Measurements from ENCODE around the gene MALAT1. TPM values are rescaled to one million over a fixed set of nuclear protein-coding genes. Genes with fewer than 3 reads are reported as not detected.

Gene MALAT1
- total and polyA plus RNA-seq, 2 donors (not counting 1 experiment from before 2014, with no cell fraction given): 646 to 32,417 TPM

DNA sequence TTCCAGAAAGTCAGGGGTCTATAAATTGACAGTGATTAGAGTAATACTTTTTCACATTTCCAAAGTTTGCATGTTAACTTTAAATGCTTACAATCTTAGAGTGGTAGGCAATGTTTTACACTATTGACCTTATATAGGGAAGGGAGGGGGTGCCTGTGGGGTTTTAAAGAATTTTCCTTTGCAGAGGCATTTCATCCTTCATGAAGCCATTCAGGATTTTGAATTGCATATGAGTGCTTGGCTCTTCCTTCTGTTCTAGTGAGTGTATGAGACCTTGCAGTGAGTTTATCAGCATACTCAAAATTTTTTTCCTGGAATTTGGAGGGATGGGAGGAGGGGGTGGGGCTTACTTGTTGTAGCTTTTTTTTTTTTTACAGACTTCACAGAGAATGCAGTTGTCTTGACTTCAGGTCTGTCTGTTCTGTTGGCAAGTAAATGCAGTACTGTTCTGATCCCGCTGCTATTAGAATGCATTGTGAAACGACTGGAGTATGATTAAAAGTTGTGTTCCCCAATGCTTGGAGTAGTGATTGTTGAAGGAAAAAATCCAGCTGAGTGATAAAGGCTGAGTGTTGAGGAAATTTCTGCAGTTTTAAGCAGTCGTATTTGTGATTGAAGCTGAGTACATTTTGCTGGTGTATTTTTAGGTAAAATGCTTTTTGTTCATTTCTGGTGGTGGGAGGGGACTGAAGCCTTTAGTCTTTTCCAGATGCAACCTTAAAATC lies 5.3 kb downstream of the MALAT1 start:
- ATAC-seq (ENCODE audit: low read depth) (no peak), DNase-seq (no peak)
- ChIA-PET CTCF (interaction anchor here (1.2 to 17.5 kb wide), 8 partner anchors 8 to 133 kb away, joined by 3 to 541 read pairs (median 4); partner anchors contain the start of genes FRMD8, NEAT1 and SLC25A45), POLR2A (interaction anchor here (0.6 to 20.7 kb wide), 11 partner anchors 11 to 732 kb away, joined by 3 to 1159 read pairs (median 6); partner anchors contain the start of gene NEAT1)
- Histone ChIP-seq H3K4me3 (ENCODE audit: control extremely low read depth in 1 of 5, extremely low read depth in 1 of 5, insufficient read depth in 1 of 5, low read depth in 2 of 5, low read length in 4 of 5) (peak overlapping the region; percentile 76 to 100 (median 93)), H3K9ac (ENCODE audit: low read length) (peak overlapping the region; percentile 97), H3K4me1 (ENCODE audit: control insufficient read depth in 2 of 2, insufficient read depth in 2 of 2, low read length in 2 of 2) (peaks cover 42 to 49% of the 10 kb centered on the region in 2 donors), H3K27me3 (replicated peaks in 1 of 4; ENCODE audit: control extremely low read depth in 1 of 4, control insufficient read depth in 3 of 4, insufficient read depth in 4 of 4, low read length in 3 of 4) (no peaks in the 10 kb centered on the region), H3K9me3 (ENCODE audit: control extremely low read depth in 1 of 3, control insufficient read depth in 2 of 3, insufficient read depth in 1 of 3, low read length in 2 of 3) (no peaks in the 10 kb centered on the region), H3K36me3 (replicated peaks in 1 of 2; ENCODE audit: control extremely low read depth in 1 of 2, control insufficient read depth in 1 of 2, extremely low read depth in 1 of 2, insufficient read depth in 2 of 2, low read length in 1 of 2) (peaks cover 1 to 67% of the 10 kb centered on the region in 2 experiments), H2AFZ (ENCODE audit: insufficient read depth, low read depth, low read length, poor library complexity, severe bottlenecking) (no peak overlapping the region), H3K79me2 (ENCODE audit: control insufficient read depth, insufficient read depth, low read length) (peaks cover 71% of the 10 kb centered on the region), H3K4me2 (replicated peaks; ENCODE audit: low read depth, low read length, poor library complexity, severe bottlenecking) (peak overlapping the region; percentile 97), H4K20me1 (ENCODE audit: control insufficient read depth, insufficient read depth, low read length, poor library complexity, severe bottlenecking) (peaks cover 82% of the 10 kb centered on the region), H3K27ac (ENCODE audit: low read length in 2 of 2) (peak overlapping the region in 1 of 2 donors; percentile 99)
- Mint-ChIP-seq H3K9me3 (ENCODE audit: insufficient read depth) (no peaks in the 10 kb centered on the region), H3K4me3 (no peak overlapping the region), H3K27ac (peak overlapping the region; percentile 39), H3K4me1 (peaks cover 47% of the 10 kb centered on the region), H3K27me3 (no peaks in the 10 kb centered on the region)
- intact Hi-C loops (cut with micrococcal nuclease): no loop called here
- no peak for TF ChIP-seq EZH2 (IDR thresholded peaks at IDR 0.05; ENCODE audit: borderline replicate concordance, insufficient read depth, low read depth, low read length, poor library complexity, severe bottlenecking)
- TF ChIP-seq, protein P1, sequence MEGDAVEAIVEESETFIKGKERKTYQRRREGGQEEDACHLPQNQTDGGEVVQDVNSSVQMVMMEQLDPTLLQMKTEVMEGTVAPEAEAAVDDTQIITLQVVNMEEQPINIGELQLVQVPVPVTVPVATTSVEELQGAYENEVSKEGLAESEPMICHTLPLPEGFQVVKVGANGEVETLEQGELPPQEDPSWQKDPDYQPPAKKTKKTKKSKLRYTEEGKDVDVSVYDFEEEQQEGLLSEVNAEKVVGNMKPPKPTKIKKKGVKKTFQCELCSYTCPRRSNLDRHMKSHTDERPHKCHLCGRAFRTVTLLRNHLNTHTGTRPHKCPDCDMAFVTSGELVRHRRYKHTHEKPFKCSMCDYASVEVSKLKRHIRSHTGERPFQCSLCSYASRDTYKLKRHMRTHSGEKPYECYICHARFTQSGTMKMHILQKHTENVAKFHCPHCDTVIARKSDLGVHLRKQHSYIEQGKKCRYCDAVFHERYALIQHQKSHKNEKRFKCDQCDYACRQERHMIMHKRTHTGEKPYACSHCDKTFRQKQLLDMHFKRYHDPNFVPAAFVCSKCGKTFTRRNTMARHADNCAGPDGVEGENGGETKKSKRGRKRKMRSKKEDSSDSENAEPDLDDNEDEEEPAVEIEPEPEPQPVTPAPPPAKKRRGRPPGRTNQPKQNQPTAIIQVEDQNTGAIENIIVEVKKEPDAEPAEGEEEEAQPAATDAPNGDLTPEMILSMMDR (IDR thresholded peaks at IDR 0.05): no peak
- 6% methylated on average over 3 of the region's 3 CpGs for WGBS (ENCODE audit: insufficient coverage)
